Fibroblast of skin of right quadriceps (primary cell): ENCODE measurements around the gene SEPSECS.

Experiments used
- DNase-seq: peaks from one replicate; pipeline ENCODE4 v3.0.0-alpha.2; 2013

Gene SEPSECS

DNA sequence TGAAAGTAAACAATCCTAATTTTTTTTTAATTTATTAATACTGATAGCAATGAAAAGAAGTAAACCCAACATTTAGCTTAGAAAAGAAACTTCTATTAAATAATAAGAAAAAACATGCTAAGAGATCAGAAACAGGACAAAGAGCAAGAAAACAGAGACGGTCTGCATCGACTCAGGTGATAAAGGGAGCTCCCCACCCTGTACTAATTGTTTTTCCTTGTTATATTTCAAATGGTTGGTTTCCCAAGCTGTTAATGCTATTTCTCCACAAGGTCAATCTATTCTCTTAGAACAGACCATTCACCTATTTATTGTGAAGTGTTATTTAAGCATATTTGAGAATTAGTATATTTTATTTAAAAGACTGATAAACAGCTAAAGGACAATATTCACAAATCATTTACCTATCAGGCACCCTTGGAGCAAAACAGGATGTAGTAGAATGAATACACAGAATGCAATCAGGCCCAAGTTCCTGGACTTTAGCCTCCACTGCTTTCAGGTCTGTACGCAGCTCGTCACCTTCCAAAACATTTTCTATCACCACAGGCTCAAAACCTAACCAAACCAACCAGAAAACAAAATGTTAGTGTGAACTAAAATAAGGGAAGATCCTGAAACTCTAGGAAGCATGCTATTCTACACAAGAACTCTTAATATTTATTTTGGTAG lies 5.5 kb downstream of the SEPSECS start:
- no peak for DNase-seq

DNA sequence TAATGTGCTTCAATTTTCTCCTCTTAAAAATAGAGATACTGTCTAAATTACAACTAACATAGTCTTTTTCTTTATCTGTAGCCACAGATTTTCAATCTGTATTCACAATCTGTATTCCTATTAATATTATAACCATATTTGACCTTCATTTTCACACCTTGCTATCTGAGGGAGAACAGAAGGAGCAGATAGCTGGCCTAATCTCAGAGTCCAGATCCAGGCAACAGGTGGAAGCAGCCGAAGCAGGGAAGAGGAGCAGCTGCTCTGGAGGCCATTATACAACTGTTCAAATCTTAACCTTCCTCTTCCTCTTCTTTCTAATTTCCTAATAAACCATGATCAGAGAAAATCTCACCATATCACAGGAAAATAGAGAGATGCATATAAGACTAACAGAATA lies 14.2 kb downstream of the SEPSECS start:
- DNase-seq = no peak

DNA sequence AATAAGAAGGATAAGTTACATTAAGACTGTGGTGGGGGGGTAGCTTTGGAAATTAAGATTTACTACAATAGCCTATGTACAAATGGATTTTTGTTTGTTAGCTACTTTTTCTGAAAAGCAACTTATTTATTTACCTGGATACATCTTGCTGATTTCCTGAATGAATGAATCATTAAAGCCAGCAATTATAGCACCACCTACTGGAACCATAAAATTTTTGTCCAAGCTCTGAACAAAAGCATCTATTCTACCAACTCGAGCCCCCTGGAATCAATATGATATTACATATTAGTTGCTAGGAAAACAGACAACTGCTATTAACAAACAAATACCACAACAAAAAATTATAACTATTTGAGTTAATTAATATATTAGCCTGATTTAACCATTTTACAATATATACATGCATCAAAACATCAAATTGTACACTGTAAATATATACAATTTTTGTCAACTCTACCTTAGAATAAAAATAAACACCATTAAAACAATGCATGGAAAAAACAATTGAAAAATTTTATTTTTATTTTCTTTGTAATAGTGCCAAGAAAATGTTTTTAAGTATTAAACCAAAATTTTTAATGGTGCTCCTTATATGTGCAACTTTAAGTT lies 15.3 kb downstream of the SEPSECS start:
- DNase-seq = peak; percentile 27

DNA sequence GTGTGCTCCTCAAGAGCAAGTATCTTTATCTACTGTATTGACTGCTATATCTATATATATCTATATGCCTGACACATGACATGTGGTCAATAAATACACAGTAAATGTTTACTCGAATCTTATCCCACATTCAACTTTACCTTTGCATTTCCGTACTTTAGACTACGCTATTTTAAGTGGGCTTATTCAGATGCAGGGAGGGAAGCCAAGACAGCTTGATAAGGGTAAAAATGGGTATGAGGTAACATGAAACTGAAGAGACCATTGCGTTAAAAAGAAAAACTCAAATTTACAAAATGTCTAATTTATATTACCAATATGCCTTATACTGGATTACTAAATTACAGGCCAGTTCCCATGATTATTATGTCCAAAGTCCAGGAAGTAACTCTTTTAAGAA lies 17.8 kb downstream of the SEPSECS start:
- no peak for DNase-seq

DNA sequence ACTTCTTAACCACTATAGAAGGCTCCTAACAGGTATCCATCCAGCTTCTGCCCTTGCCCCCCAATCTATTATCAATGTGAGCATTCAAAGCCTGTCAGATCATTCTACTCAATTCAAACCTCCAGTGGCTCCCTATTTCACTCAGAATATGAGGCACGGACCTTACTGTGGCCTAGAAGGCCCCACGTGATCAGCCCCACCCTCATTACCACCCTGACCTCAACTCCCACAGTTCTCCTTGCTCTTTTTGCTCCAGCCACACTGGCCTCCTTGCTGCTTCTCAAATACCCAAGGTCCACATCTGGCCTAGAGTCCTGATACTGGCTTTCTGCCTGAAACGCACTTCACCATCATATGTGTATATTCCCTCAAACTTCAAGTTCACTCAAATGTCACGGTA lies 18.7 kb downstream of the SEPSECS start:
- DNase-seq = no peak

DNA sequence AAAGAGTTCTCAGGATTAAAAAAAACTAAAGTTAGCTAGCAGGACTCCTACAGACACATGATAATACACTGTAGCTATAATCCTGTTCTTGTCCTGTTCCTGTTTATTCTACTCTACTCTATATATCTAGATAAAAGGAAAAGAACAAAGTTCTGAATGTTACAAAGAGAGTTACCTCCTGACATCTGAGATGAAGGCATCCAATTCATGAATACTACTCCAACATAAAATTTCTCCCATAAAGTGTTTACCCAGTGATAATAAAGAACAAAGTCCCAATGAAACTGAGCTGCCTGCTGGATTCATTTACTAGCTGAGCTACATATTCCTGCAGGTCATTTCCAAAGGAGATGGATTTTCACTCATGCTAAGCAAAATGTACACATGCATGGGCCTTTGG lies 27.1 kb downstream of the SEPSECS start:
- no peak for DNase-seq

DNA sequence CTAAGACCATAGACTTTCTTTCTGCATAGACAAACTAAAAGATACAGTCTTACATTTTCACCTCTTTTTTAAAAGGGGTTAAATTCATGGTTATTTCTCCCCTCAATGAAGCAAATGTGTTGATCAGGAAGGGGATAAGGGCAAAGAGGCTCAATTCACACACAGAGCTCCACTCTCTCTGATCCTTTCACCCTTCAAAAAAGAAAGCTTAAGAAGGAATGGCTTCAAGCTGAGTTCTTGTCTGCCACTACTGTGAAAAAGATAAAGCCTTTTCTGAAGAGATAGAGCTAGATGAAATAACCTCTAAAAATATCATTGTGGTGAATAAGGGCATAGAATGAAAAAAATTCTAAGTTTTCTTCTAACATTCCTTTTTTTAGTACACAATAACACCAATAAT lies 28.3 kb downstream of the SEPSECS start:
- DNase-seq = no peak

DNA sequence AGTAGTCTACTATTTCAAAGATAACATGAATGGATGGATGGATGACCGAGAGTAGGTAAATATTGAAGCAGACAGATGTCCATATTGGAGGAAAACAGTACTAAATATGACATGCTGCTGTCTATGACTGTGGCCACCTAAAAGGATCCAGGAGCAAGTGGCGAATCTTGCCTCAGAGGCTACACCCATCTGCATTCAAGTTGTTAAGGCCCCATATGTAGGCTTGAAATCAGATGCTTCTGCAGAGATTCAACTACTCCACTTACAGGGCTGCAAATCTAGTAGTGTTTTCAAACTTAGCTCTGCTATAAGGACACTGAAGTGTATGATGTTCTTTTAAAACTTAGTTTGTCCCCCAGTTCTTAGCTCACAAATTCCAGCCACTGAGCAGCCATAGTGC lies 28.9 kb downstream of the SEPSECS start:
- no peak for DNase-seq

DNA sequence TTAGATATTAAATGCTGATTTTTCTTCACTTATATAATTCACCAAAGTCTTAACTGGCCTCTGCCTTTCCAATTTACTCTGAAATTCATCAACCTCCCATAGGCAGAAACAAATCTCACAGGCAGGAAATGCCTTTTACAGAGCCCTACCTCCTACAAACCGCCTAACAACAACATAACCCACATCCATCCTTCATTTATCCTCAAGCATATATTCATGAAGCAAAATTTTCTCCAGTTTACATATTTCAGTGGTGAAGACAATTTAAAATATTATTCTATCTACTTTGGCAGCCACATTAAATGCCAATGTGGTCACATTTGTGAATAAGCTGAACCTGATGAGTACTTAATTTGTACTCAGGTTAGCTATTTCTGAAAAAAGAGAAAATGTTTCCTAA lies 30.3 kb downstream of the SEPSECS start:
- peak; percentile 10 for DNase-seq

DNA sequence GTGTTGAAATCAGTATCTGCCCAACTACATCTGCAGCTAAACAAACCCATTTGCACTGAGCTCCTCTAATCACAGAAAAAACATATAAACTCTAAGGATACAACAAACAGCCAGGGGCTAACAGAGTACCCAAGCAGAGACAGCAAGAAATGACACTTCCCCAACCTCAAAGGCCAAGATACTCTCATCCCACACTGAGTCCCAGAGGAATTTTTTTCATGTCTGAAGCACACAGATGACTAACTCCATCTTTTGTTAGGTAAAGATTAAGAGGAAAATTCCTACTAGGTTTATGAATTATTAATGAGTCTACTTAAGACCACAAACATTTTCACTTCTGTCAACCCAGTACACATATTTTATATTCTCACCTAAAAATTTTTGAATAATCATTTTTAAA lies 31.6 kb downstream of the SEPSECS start:
- no peak for DNase-seq

DNA sequence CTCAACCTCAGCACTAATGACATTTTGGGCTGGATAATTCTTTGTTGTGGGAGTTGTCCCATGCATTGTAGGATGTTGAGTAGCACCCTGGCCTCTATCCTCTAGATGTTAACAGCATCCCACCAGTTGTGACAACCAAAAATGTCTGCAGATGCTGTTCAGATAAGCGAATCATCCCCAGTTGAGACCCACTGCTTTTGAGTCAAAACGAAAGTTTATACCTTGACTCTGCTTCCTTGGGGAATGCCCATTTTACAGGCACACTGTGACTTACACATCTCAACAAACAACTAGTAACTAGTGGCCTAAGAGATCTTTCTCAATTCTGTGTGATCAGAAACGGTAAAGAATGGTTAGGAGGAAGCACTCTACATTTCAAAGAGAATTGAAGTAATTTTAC lies 37.0 kb downstream of the SEPSECS start:
- no peak for DNase-seq

DNA sequence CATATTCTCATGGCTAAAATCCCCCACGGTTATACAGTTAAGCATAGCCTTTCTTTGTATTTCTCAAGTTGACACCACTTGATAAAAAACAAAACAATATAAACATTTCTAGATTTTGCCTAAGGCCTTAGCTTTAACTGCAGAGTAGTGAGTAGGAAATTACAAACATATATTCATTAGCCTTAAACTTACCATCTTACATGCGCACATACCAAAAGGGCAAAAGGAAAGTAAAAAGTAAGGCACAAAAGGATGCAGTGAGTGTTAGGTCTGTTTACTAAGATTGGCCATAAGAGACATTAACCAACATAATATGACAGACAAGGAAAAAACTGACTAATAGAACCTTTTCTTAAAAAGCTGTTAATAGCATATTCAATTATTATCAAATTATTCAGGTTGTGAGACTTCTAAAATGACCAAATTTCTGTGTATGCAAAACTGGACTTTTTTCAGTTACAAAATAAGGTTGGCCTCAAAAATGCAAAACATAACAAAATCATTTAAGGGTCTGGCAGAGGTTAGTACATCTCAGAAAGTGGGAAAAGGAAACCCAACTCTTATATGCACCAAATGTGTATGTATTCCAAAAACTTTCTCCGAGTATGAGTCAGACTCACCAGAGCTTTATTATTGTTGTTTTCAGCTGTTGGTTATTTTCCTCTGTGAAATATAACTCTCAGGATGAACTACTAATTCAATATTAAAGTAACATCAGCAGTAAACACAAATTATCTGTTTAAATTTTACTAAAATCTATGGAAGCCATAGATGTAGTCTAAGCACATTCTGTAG lies 39.9 kb downstream of the SEPSECS start:
- DNase-seq = no peak

DNA sequence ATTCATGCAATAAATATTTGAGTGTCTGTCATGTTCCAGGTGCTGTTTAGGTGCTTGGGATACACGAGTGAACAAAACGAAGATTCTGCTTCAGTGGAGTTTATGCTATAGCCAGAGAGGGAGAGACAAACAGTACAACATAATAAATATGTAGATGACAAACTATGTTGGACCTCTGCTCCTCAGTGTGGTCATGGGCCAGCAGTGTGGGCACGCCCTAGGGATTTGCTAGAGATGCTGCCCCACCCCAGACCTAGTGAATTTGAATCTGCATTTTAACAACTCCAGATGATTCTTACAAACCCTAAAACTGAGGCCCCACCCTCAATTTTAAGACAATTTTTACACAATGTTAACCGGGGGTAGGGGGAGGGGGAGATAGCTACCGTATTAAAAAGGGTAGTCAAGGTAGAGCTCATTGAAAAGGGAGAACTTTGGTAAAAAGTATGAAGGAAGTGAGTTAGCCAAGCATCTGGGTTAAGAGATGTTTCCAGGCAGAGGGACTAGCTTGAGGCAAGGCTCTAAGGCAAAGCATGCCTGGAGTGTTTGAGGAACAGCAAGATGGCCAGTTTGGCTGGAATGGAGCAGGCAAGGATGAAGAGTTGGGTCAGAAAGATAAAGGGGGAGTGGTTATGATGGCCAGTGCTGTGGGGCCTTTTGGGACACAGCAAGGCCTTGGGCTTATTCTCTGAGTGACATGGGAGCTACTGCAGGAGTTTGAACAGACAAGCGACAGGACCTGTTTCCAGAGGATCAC lies 42.4 kb downstream of the SEPSECS start:
- no peak for DNase-seq

DNA sequence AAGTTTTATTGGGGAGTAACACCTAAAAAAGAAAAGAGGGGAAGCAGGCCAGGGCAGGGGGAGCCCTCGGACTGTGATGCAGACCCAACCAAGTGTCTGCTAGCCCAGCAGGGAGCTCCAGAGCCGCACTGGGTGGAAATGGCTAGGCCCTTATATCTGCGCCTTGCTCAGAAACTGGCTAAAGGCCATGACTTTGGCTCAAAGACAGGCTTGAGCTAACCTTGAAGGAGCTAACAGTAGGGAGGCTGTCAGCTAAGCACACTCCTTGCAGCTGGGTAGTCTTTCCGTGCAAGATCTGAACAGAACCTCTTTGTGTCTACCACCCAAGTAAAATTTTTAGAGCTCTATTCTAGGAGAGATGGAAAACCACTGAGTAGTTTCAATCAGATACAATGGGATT lies 43.0 kb downstream of the SEPSECS start:
- DNase-seq = no peak

DNA sequence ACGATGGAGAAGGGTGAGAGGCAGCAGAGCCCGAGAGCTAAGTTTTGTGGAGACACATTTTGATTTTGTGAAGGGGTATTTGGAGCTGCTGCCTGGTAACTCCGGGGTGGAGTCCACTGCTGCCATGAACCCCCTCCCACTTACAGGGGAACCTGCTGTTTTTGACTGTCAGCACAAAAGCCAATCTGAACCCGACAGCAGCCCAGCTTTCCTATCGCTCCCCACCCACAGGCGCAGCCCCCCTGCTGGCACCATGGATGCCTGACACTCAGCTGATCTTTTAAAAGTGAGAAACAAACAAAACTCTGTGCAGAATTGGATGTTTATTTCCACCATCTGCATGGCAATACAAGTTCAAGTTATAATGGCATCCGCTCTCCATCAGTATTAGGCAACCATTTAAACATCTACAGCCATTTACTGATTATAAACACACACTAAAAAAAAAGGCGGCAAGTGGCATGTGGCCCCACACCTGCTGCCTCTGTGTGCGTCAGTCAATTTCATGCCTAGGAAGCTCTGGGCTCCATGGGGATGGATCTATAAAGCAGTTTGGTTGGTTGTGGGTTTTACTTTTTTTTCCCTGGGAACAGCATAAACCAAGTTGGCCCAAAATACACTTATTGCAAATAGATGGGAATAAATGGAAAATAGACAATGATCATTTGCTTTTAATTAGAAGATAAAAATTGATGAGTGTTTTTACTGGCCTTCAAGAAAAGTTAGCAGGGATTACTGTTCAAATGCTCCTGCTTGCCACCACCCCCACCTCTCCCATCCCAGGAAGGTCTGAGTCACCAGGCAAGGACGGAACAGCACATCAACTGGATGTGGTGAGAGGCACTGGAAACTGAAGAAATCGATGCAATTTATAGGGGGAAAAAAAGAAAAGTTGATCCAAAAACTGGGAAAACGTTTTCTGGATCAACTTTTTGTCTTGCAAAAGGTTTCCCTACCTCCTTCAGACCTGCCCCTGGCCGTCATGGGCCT lies 46.0 kb downstream of the SEPSECS start:
- peak; percentile 76 for DNase-seq

DNA sequence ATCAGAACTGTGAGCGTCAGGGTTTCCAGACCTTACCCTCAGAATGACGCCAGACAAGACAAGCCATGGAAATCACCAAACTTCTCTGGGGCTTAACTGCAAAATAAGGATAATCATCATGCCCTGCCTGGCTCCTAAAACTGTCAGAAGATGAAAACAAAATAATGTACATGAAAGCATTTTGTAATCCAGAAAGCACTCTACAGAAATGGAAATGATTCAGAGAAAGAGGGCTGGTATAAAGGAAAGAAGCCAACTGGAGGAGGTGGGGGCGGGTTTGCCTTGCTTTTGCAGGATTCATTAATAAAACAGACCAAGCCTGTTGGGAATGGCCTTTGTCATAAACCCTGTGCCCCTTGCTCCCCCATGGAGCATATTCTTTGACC lies 47.3 kb downstream of the SEPSECS start:
- no peak for DNase-seq

DNA sequence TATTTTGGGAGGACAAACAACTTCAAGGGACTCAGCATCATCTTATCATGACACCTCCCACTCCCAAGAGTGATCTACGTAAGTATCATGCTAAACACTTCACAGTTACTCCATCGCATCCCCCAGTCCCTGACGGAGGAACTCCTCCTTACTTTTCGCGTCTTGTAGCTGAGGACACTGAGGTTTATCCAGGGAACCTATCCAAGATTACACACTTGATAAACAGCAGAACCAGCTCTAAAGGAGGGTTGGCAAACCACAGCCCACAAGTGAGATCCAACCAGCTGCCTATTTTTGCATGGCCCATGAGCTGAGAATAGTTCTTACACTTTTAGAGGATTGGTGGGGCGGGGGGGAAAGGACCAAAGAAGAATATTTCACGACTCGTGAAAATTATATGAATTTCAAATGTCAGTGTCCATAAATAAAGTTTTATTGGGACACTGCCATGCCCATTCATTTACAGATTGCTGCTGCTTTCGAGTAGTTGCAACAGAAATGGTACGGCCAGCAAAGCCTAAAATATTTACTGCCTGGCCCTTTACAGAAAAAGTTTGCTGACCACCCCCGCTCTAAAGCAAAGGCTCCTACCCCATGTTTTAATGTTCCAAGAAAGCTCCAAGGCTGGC lies 47.8 kb downstream of the SEPSECS start:
- no peak for DNase-seq

DNA sequence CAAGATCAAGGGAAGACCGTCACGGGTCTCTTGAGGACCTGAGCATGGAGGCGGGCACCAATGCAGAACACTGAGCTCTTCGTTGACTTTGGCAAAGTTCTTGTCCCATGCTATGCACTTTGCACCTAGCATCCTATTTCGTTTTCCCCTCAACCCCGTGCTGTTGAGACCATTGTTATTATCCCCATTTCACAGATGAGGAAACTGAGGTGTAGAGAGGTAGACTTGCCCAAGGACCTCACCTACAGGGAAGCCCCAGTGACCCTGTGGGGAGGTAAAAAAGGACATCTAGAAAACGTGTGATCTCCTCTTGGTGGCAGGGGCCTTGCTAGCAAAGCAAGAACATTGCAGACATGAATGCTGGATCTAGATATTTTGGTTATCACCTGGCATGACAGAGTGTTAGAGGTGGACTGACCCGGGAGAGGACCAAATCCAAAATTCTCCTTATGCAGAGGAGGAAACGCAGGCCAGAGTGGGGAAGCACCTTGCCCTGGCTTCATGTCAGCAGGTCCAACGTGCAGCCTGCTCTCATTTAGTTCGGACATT lies 48.5 kb downstream of the SEPSECS start:
- DNase-seq = no peak

DNA sequence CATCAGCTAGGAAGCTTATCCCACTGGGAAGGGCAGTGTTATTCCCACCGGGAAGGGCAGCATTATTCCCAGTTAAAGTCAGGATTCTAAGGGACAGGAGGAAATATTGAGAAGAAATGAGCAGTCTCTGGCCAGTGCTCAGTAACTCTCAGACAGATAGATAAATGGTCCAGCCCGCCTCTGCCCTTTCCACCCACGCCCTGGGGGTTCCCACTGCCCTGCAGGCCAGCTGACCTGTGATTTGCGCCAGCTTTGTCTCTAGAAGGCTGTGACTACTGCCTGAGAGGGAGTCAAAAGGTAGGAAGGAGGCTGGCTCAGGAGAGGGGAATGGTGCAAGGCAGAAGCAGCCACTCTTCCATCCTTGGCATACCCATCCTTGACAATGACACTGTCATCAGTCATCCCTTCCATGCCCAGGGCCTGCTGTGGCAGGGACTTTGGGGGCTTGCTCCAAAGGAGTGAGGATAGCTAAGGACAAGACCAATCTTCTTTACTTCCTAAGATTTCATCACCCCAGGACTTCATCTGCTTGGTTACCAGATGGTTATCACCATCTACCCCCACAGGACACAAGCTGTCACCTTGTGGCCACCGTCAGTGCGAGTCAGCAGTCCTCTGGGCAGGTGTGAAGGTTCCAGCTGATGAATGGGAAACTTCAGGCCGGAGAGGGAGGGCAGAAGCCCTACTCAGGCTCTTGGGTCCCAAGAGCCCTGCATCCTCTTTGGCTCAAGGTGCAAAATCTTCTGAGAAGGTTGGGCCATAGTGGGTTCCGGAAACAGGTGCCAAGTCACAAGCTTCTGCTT lies 49.5 kb downstream of the SEPSECS start:
- no peak for DNase-seq

DNA sequence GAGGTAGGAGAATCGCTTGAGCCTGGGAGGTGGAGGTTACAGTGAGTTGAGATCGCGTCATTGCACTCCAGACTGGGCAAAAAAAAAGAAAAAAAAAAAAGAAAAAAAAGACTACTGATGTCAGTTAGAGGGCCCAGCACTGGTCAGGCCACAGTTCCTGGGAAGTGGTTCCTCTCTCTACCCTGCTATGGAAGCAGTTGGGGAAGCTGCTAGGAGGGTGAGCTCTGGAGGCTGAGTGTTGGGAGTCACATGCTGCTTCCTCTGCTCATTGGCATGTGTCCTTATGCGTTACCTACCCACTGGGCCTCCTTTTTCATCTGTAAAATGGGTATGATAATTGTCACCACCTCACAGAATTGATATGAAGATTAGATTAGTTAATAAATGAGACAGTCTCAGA lies 50.7 kb downstream of the SEPSECS start:
- DNase-seq = no peak

DNA sequence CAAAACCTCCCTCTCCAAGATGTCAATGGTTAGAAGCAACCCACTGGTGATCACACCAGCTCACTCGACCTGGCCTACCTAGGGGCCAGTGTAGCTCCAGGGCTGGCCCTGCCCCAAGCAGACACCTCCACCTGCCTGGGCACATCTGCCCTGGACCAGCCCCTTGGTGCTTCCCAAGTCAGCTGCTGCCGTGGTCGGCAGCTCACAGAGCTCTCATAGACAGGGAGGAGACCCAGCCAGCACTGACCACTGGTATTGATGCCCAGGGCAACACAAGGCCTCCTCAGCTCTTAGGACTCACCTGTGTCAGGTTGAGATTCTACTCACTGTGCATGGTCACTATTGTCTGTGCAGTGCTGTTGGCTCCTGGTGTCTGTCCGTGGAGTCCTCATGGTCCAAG lies 51.7 kb downstream of the SEPSECS start:
- DNase-seq = no peak
